HG02870 (cell line): ENCODE data around the gene SDK1.
"Not testable (repeated sequence)": the region's sequence is repeated elsewhere in the genome, so short reads cannot be mapped to it uniquely, and the experiment has no call there.

ENCODE experiments used
- ATAC-seq: cut with Tn5 transposase; IDR thresholded peaks from one replicate; pipeline ENCODE4 v1.9.1; 2021; ENCODE audit warnings: mild to moderate bottlenecking, moderate library complexity; ENCODE audit not compliant: unreplicated experiment

SDK1 gene

DNA sequence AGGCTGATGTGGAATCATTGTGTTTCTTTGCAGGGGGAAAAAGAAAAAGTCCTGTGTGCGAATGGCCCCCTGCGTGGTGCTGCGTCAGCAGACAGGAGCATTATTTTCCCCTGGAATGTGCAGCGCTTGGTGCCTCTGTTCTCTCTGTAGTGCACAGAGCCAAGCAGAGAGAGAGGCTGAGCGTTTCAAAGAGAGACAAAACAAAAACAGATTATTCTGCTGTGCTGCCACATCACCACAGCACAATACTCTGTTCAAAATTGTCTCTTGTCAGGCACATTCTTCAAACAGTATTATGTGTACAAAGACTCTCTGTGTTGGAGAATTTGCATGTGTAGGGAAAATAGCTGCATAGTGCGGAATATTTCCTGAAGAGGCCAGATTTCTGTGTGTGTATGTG lies 609.0 kb downstream of the SDK1 start:
- ATAC-seq = no peak

DNA sequence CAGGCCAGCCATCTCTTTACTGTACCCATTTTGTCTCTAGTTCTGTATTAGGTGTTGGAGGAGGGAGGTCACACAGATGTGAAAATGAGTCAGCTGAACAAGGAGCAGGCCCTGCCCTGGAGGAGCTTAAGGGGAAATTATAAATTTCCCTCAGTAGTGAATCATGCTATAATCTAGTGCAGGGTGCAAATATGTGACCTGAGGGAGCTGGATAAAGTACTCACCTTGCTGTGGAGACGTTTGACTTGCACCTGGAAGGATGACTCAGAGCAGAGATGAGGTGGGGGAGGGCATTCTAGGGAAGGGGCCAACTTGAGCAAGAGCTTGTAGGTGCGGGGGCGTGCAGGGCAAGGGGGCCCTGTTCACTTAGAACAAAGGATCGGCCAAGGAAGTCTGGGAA lies 610.6 kb downstream of the SDK1 start:
- no peak for ATAC-seq

DNA sequence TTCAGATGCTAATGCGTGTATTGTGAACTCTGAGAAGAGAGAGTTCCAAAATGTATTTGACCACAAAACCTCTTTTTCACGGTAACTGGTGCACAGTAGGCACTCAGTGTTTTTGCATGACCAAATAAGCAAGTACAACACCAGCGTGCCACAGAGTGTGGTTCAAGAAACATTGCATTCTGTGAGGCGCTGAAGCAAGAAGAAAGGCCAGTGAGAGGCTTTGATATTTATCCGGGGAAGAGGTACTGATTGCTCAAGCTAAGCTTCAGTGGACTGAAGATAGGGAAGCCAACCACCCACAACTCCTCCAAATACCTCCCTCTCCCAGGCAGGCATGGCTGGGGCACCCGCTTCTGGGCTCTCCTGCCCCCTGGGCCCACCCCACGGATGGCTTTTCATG lies 611.2 kb downstream of the SDK1 start:
- ATAC-seq = no peak

DNA sequence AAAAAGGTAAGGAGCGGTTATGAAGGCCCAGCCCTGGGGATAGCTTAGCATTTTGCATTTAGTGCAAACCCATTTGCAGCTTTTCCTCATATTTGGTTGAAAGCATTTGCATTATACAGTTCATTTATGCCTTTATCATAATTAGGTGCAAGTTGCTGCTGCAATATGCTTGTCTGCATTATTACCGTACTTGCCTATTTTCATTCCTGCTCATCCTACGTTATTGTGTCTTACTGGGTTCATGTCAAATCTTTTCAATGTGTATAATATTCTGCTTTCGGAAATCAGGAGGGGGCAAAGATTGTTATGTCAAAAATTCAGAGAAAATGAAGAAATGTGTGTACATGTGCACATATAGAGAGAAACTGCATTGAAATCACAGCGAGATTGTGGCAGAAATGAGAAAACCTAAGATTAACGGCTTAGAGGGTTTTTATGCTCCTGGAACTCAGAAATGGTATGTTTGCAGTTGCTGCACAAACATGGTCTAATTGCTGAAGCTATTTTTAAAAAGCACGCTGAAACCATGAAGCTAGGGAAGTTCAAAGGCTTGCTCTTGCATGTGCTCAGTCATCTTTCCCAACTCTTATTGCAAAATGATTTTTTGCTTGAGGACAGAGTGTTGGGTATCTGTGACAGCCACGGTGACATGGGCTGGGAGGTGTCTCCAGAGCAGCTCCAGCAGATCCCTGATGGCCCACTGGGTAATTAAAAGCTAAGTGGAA lies 613.2 kb downstream of the SDK1 start:
- ATAC-seq = no peak

DNA sequence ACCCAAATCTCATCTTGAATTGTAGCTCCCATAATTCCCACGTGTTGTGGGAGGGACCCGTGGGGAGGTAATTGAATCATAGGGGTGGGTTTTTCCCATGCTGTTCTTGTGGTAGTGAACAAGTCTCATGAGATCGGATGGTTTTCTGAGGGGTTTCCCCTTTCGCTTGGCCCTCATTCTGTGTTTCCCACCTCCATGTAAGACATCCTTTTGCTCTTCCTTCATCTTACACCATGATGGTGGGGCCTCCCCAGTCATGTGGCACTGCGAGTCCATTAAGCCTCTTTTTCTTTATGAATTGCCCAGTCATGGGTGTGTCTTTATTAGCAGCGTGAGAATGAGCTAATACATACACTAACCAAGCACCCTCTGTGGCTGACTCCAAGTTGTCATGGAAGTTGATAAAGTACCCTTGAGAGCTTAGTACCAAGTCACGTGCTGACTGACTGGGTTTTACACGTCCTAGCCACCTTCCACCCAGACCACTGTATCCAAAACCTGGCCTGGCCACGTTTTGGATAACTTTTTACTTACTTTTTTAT lies 614.4 kb downstream of the SDK1 start:
- no peak for ATAC-seq

DNA sequence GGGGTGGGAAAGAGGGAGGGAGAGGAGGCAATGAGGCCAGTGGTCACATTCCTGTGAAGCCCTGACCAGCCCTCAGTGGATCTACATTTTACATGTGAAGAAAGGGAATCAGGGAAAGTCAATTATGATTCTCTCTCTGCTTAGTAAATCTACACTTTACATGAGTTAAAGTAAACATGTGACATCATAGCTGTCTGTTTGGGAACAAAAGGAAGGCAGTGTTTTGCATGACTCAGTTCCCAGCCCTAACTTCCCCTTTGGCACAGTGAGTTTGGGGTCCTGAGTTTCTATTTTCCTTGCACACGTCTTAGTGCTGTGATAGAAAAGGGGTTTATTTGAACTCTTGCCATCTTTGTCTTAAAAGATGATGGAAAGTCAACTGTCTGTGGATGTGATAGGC lies 615.1 kb downstream of the SDK1 start:
- ATAC-seq = no peak

DNA sequence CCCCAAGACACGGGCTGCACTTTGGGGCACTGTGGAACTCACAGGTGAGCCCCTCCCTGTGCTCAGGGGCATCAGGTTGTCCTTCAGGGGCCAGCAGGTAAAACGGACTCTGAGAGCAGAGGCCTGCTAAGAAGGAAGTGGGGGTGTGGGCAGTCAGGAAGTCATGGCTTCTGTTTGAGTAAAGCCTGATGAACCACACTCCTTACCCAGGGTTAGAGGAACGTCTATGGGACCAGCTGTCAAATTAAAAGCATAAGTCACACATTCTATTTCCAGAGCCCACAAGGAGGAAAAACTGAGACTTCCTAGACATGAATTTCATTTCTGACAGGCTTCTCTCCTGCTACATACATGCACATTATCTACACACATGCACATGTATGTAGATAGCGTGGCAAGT lies 616.4 kb downstream of the SDK1 start:
- no peak for ATAC-seq

DNA sequence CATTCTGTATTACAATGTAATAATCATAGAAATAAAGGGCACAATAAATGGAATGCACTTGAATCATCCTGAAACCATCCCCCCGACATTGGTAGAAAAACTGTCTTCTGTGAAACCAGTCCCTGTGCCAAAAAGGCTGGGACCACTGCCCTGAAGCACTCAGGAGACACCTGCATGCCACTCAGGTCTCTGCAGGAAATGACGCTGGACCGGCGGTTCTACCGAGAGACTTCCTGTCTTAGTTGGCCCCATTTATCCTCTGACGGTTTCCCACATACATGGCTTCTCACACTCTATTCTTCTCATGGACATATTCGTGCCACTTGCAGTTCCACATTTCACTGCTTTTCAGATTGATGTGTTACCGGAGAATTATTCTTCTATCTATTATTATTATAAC lies 617.5 kb downstream of the SDK1 start:
- no peak for ATAC-seq

DNA sequence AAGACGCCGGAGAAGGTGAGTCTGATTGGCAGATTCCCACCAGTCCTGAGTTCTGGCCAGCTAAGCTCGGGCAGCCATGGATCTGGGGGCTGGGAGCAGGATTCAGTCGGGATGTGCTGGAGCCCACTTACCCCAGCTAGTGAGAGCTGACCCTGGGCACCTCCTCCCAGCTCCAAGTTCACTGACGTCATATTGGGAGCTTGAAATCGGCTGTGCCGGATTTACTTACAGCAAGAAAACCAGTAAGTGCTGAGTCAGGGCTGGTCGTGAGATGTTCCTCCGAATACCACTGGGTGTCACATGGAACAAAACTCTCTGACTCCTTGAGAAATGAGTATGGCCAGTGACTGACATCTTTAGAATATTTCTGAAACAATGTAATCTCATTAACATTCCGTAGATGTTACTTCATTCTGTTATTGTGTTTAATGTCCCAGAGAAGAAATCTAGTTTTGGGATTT lies 621.2 kb downstream of the SDK1 start:
- no peak for ATAC-seq

DNA sequence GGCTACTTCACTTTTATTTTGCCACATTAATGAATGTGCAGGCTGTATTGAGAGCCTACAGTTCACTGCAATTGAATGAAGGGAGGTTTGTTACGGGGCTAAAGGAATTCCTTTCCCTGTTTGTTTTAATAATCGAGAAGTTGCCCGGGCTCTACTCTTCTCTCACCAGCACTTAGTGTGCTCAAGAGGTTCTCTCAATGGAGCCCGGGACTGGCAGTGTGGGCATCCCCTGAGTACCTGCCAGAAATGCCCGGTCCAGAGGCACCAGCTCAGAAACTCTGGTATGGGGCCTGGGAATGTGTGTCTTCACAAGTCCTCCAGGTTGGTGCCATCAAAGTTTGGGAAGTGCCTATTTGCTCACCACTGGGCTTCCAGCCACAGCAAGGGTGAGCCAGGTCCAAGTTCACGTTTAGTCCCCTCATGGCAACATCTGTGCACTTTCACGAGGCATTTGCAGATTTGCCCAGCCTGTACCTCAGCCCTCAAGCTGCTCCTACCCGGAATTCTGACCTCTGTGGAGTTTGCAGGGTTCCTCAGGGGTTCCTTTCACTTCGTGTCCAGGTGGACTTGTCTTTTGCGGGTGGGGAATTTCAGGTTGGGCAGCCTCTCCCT lies 622.4 kb downstream of the SDK1 start:
- no peak for ATAC-seq

DNA sequence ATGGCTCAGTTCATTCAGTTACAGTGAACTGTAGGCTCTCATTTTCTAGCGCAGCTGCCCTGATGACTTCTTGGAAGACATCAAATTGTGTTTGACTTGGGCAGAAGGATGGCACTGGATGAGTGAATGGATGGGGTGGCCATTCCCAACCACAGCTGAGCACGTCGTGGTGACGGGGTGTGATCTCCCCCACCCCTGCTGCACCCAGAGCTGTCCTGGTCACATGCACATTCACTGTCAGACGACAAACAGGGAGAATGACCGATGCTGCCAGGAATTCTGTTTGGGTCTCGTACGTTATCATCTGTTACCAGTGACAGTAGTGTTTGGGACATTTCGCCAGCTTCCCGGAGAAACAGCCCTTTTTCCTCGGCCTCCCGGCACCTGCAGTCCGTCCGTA lies 623.2 kb downstream of the SDK1 start:
- ATAC-seq = no peak

DNA sequence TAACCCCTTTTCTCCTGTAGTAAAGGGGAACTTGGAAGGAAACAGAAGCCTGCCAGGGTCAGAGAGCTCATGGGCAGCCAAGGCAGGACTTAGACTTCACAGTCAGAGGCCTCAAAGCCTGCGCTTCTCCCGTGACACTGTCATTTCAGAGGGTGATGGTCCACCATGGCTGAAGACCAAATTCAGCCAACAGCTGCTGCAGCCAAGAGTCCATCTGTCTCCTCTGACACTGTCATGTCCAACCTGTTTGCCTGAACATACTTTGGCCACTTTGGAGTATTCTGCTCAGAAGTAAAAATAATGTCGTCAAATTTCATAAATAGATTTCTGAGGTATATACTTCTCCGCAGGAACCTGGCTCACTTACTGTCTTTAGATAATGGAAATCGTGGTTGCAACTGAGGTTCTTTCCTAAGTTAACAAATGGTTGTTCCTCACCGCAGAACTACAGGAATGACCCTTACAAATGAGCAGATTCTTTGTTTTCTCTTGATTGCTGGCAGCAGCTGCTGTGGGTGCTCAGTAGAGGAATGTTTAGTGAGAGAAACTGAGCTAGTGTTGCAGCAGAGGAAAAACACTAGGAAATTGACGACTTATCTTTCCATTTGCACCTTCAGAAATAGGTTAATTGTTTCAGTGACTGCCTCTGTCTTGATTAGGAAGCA lies 626.5 kb downstream of the SDK1 start:
- ATAC-seq = no peak

DNA sequence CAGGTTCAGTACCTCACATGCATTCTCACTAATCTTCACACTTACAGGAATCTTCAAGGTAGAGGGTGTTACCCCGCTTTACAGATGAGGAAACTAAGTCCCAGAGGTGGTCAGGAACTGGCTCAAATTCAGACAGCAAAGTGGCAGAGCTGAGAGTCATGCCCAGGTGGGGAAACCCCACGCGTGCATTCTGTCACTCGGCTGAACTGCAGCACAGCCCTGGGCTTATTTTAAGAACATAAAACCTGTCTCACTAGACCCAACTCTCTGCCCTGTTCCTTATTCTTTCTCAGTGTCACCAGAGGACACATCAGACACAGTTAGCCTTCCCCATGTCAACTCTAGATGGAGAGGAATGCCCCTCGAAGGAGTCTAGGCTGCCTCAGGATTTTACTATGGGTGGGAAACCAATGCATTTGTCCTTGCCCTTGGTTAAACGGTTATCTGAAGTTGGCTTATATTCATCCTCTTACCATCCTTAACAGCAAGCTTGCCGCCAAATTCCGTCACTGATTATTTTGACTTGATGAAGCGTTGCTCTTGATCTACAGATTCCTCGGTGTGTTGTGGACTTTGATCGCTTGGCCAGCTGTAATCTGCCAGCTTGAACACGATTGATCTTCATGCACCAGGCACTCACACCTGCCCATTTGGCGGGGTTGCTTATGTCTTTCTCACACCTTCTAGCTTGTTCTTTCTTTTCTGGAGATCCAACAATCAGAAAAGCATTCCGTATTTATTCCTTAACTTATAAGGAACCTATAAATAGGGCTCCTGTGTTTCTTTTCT lies 627.9 kb downstream of the SDK1 start:
- no peak for ATAC-seq

DNA sequence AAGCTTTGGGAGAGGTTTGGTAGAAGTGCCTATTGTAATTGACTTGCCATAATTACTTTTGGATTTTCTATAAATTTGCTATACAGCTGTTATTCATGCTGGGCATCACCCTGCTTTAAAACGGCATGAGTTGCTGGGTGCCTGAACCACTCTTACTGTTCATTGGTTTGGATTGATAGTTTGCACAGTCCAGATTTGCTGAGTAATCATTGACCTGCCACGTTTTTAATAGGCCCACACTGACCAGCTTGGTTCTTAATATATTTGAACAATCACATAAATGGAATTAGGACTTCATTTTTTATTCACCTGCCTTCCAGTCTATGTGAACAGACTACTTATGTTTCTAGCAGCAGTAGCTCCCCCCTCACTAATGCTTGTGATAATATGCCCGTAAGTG lies 630.8 kb downstream of the SDK1 start:
- ATAC-seq = no peak

DNA sequence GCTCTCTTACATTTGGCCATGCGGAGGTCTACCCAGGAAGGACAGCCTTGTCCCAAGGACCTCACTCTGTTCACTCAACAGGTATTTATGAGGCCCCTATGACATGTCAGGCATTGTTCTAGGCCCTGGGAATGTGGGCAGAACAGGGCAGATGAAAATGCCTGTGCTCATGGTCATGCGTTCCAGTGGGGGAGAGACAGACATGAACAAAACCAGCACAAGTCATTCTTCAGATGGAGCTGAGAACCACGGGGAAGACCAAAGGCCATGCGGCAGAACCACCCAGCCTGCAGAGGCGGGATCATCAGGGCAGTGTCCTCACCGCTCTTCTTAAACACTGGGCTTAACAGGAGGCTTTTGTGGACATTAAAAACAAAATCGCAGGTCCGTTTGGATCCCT lies 636.1 kb downstream of the SDK1 start:
- no peak for ATAC-seq

DNA sequence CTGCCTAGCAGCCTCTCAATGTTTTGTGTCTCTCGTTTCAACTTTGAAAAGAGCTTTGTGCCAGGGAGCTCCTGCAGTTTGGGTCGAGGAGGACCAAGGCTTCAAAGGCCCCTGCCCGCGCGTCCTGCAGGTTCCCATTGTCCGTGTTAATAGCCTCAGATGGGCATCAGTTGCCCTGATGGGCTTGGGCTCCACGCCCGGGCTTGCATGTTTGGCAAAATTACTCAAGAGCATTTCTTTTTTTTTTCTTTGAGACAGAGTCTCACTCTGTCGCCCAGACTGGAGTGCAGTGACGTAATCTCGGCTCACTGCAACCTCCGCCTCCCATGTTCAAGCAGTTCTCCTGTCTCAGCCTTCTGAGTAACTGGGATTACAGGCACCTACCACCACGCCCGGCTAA lies 636.6 kb downstream of the SDK1 start:
- no peak for ATAC-seq

DNA sequence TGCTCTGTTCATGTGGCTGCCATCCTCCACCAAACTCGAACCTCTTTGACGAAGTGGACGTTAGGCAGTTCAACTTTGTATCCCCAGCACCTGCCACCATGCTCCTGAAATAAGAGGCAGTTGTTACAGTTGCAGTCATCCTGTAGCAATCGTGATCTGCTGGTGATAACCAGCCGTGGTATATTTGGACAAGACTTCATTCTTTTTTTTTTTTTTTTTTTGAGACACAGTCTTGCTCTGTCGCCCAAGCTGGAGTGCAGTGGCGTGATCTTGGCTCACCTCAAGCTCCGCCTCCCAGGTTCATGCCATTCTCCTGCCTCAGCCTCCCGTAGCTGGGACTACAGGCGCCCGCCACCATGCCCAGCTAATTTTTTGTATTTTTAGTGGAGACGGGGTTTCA lies 640.7 kb downstream of the SDK1 start:
- not testable (repeated sequence) for ATAC-seq

DNA sequence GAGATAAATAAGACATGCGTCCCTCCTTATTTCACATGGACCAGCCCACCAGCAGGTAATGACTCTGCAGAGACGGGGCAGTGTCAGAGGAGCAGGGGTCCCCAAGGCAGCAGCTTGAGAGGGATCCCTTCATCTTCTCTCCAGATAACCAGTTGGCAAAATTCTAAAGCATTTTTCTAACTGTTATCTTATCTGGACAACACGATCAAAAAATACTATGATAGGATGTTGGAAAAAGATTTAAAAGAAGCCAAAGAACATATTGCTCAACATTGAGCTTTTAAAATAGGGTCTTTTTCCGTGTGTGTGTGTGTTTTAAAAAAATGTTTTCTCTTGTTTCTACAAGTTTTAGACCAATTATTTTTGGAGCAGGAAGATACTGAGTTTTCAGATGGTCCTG lies 641.2 kb downstream of the SDK1 start:
- ATAC-seq = no peak

DNA sequence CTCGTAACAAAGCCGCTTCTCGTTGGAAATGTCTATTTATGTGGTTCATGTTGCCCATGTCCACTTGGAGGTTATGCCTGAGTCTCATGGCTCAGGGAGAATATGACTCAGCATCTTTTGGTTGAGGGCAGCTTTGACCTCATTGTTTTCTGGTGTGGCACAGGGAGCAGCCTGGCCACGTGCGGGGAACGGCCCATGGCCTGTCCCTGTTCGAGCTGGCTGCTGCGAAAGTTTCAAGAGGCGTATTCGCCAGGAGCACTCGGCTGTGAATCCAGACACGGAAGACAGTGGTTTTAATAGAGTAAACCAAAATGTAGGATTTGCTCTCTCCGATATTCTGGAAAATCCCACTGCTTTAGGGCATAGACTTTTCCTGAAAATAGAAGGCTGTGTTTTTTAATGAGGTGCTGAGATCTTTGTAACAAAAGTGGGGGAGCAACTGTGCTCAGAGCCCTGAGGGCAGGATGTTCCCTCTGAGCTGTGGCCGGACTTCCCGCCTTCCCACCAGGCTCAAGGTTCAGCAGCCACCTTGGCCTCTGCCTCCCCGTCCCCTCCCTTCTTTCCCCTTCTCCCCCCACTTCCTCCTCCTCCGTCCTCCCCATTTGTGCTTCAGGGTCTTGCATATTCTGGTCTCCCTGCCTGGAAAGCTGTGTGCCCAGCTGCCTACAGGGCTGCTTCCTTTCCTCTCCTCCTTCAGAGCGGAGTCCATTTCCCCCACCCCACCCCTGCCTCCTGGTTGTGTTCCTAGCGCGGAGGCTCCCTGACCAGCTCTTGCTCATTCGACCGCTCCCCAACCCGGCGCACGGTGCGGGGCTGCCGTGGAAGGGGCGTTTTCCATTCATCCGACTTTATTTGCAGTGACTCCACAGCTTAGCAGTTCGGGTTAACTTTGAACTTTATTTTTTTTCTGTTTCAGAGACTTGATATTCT lies 642.0 kb downstream of the SDK1 start:
- no peak for ATAC-seq
